NB4 (cell line): ENCODE measurements around the gene JAZF1.

Experiments used
- MYC ChIP-seq: IDR thresholded peaks from 2 replicates; pipeline ENCODE4 v1.6.1; 2011; ENCODE audit warnings: low read depth, low read length
- POLR2A ChIP-seq: IDR thresholded peaks from 2 replicates; pipeline ENCODE4 v1.6.1; 2011; ENCODE audit warnings: mild to moderate bottlenecking; ENCODE audit not compliant: insufficient read length; ENCODE audit errors: extremely low read depth
- TF ChIP-seq, protein P1 (sequence below): IDR thresholded peaks from 2 replicates; pipeline ENCODE4 v1.6.1; 2011; ENCODE audit warnings: low read depth, low read length
- TF ChIP-seq, protein P2 (sequence below): IDR thresholded peaks from one replicate; pipeline ENCODE4 v1.5.1; 2012; ENCODE audit warnings: low read depth, low read length

DNA sequence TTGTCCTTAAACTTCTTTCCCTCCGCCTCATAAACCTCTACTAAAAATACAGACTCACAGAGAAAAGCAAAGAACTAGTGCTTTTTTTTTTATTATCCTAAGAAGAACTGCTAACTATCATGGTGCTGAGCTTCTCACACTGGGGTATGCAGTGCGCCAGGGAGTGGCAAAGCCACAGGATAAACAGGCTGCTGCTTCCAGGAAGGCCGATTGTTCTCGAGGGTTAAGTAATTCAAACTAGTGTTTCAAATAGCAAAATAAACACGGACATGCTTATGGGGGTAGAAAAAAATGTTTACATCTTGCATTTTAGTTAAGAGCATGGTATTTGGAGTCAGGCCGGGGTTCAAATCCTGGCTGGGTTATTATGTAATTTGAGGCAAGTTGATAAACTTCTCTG is 283.6 kb downstream of the JAZF1 start:
- TF ChIP-seq, protein P1, sequence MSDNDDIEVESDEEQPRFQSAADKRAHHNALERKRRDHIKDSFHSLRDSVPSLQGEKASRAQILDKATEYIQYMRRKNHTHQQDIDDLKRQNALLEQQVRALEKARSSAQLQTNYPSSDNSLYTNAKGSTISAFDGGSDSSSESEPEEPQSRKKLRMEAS, result no peak
- TF ChIP-seq, protein P2, sequence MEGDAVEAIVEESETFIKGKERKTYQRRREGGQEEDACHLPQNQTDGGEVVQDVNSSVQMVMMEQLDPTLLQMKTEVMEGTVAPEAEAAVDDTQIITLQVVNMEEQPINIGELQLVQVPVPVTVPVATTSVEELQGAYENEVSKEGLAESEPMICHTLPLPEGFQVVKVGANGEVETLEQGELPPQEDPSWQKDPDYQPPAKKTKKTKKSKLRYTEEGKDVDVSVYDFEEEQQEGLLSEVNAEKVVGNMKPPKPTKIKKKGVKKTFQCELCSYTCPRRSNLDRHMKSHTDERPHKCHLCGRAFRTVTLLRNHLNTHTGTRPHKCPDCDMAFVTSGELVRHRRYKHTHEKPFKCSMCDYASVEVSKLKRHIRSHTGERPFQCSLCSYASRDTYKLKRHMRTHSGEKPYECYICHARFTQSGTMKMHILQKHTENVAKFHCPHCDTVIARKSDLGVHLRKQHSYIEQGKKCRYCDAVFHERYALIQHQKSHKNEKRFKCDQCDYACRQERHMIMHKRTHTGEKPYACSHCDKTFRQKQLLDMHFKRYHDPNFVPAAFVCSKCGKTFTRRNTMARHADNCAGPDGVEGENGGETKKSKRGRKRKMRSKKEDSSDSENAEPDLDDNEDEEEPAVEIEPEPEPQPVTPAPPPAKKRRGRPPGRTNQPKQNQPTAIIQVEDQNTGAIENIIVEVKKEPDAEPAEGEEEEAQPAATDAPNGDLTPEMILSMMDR, result no peak
- TF ChIP-seq POLR2A (no peak), MYC (no peak)
